Activated CD4-positive, alpha-beta memory T cell treated with anti-CD3 and anti-CD28 coated beads for 36 hours (primary cell): ENCODE measurements around the gene RADIL. TPM values are rescaled to one million over a fixed set of nuclear protein-coding genes. Genes with fewer than 3 reads are reported as not detected.

ENCODE experiments used
- CTCF ChIA-PET: fragments of 350-600 bp; sonication (Branson Sonifier 250); formaldehyde crosslinking; loops from one replicate; lab custom pipeline; 2021; ENCODE audit warnings: antibody characterized with exemption, inconsistent platforms; lab: Charles Lee
- POLR2A ChIA-PET: fragments of 350-600 bp; sonication (Branson Sonifier 250); formaldehyde crosslinking; loops from one replicate; lab custom pipeline; 2021; ENCODE audit warnings: antibody characterized with exemption; lab: Charles Lee
- DNase-seq: peaks from one replicate; pipeline ENCODE4 v3.0.0-alpha.2; 2020
- H3K27ac Mint-ChIP-seq: one replicate; pipeline ENCODE4 v1.8.0; 2021; ENCODE audit warnings: mixed read lengths
- H3K27me3 Mint-ChIP-seq: one replicate; pipeline ENCODE4 v1.8.0; 2021; ENCODE audit warnings: mixed read lengths
- H3K36me3 Mint-ChIP-seq: one replicate; pipeline ENCODE4 v1.8.0; 2021; ENCODE audit warnings: mixed read lengths
- H3K4me1 Mint-ChIP-seq: one replicate; pipeline ENCODE4 v1.8.0; 2021; ENCODE audit warnings: low read depth, mixed read lengths
- H3K4me3 Mint-ChIP-seq: one replicate; pipeline ENCODE4 v1.8.0; 2021; ENCODE audit warnings: mild to moderate bottlenecking, mixed read lengths
- H3K9me3 Mint-ChIP-seq: one replicate; pipeline ENCODE4 v1.8.0; 2021; ENCODE audit warnings: mixed read lengths
- intact Hi-C: fragments of 100-400 bp; cut with micrococcal nuclease; formaldehyde crosslinking; loops from one replicate; pipeline ENCODE4 v1.15.1; 2023
- total RNA-seq, 2 experiments: library from RNA; stranded (reverse); gene quantifications; one replicate each; pipeline ENCODE4 v1.2.3, GENCODE V29; 2021

The RADIL gene
- total RNA-seq, 2 experiments from 2014 or later: 0.15 to 0.19 TPM

- ChIA-PET POLR2A (no interaction called here), CTCF (interaction anchor here (0.6 kb wide), 1 partner anchor 1995 kb away, joined by 3 read pairs; no protein-coding TSS in a partner anchor)
- no peak overlapping the region for H3K4me3 Mint-ChIP-seq
- H3K27me3 Mint-ChIP-seq: no peaks in the 10 kb centered on the region
- peaks cover 2% of the 10 kb centered on the region for H3K4me1 Mint-ChIP-seq
- H3K36me3 Mint-ChIP-seq: no peaks in the 10 kb centered on the region
- DNase-seq: no peak
- intact Hi-C loops: loop anchor here (10.0 kb wide), 1 partner anchor 252 kb away; no protein-coding TSS in a partner anchor
- H3K27ac Mint-ChIP-seq: no peak overlapping the region
- H3K9me3 Mint-ChIP-seq: no peaks in the 10 kb centered on the region
Measured at GRCh38 chr7:4833176-4833575, 50.3 kb downstream of the RADIL start.

GRCh38 chr7:4832711-4833110 lies 50.8 kb downstream of the RADIL start:
- no peaks in the 10 kb centered on the region for H3K27me3 Mint-ChIP-seq
- H3K36me3 Mint-ChIP-seq: no peaks in the 10 kb centered on the region
- ChIA-PET CTCF (interaction anchor here (0.6 kb wide), 1 partner anchor 1995 kb away, joined by 3 read pairs; no protein-coding TSS in a partner anchor), POLR2A (no interaction called here)
- H3K27ac Mint-ChIP-seq: no peak overlapping the region
- intact Hi-C loops: loop anchor here (10.0 kb wide), 1 partner anchor 252 kb away; no protein-coding TSS in a partner anchor
- no peaks in the 10 kb centered on the region for H3K9me3 Mint-ChIP-seq
- H3K4me1 Mint-ChIP-seq: peaks cover 2% of the 10 kb centered on the region
- H3K4me3 Mint-ChIP-seq: no peak overlapping the region
- no peak for DNase-seq

GRCh38 chr7:4831723-4832495 lies 51.6 kb downstream of the RADIL start:
- DNase-seq: no peak
- no peaks in the 10 kb centered on the region for H3K9me3 Mint-ChIP-seq
- H3K36me3 Mint-ChIP-seq: no peaks in the 10 kb centered on the region
- no peaks in the 10 kb centered on the region for H3K27me3 Mint-ChIP-seq
- no peak overlapping the region for H3K4me3 Mint-ChIP-seq
- intact Hi-C loops: loop anchor here (10.0 kb wide), 1 partner anchor 253 kb away; no protein-coding TSS in a partner anchor
- H3K27ac Mint-ChIP-seq: no peak overlapping the region
- CTCF ChIA-PET: interaction anchor here (2.9 to 3.1 kb wide), 2 partner anchors 52 to 254 kb away, joined by 18 to 32 read pairs; partner anchors contain the start of gene RADIL
- POLR2A ChIA-PET: no interaction called here
- peaks cover 2% of the 10 kb centered on the region for H3K4me1 Mint-ChIP-seq

- Mint-ChIP-seq H3K36me3 (no peaks in the 10 kb centered on the region), H3K9me3 (no peaks in the 10 kb centered on the region), H3K4me1 (peaks cover 2% of the 10 kb centered on the region), H3K27me3 (peaks cover 1% of the 10 kb centered on the region), H3K27ac (no peak overlapping the region), H3K4me3 (no peak overlapping the region)
- intact Hi-C loops: loop anchor here (1.0 to 10.0 kb wide), 2 partner anchors 53 to 255 kb away; partner anchors contain the start of gene RADIL
- POLR2A ChIA-PET: no interaction called here
- CTCF ChIA-PET: interaction anchor here (0.6 to 3.1 kb wide), 10 partner anchors 12 to 256 kb away, joined by 3 to 32 read pairs (median 4); partner anchors contain the start of gene RADIL
- DNase-seq: peak; percentile 72
Measured at GRCh38 chr7:4830176-4830575, 53.3 kb downstream of the RADIL start.

GRCh38 chr7:4828720-4829383 lies 54.7 kb downstream of the RADIL start:
- Mint-ChIP-seq H3K4me3 (no peak overlapping the region), H3K4me1 (peaks cover 2% of the 10 kb centered on the region), H3K27me3 (peaks cover 1% of the 10 kb centered on the region), H3K27ac (no peak overlapping the region), H3K9me3 (no peaks in the 10 kb centered on the region), H3K36me3 (no peaks in the 10 kb centered on the region)
- ChIA-PET CTCF (no interaction called here), POLR2A (no interaction called here)
- intact Hi-C loops: no loop called here
- DNase-seq: no peak

- no peaks in the 10 kb centered on the region for H3K4me1 Mint-ChIP-seq
- intact Hi-C loops: no loop called here
- no peak for DNase-seq
- H3K36me3 Mint-ChIP-seq: no peaks in the 10 kb centered on the region
- H3K27ac Mint-ChIP-seq: no peak overlapping the region
- H3K27me3 Mint-ChIP-seq: peaks cover 5% of the 10 kb centered on the region
- H3K4me3 Mint-ChIP-seq: no peak overlapping the region
- POLR2A ChIA-PET: no interaction called here
- CTCF ChIA-PET: interaction anchor here (1.0 kb wide), 1 partner anchor 59 kb away, joined by 3 read pairs; the partner anchor contains the start of gene RADIL
- no peaks in the 10 kb centered on the region for H3K9me3 Mint-ChIP-seq
Measured at GRCh38 chr7:4825081-4825480, 58.4 kb downstream of the RADIL start.

GRCh38 chr7:4824120-4824775 lies 59.3 kb downstream of the RADIL start:
- Mint-ChIP-seq H3K36me3 (no peaks in the 10 kb centered on the region), H3K27ac (no peak overlapping the region), H3K27me3 (peaks cover 5% of the 10 kb centered on the region), H3K9me3 (no peaks in the 10 kb centered on the region), H3K4me1 (no peaks in the 10 kb centered on the region), H3K4me3 (no peak overlapping the region)
- POLR2A ChIA-PET: no interaction called here
- intact Hi-C loops: no loop called here
- DNase-seq: no peak
- CTCF ChIA-PET: interaction anchor here (0.8 kb wide), 1 partner anchor 59 kb away, joined by 3 read pairs; the partner anchor contains the start of gene RADIL

- intact Hi-C loops: no loop called here
- Mint-ChIP-seq H3K27ac (no peak overlapping the region), H3K9me3 (no peaks in the 10 kb centered on the region), H3K36me3 (no peaks in the 10 kb centered on the region), H3K4me1 (no peaks in the 10 kb centered on the region), H3K27me3 (peaks cover 5% of the 10 kb centered on the region), H3K4me3 (no peak overlapping the region)
- POLR2A ChIA-PET: no interaction called here
- CTCF ChIA-PET: interaction anchor here (0.6 kb wide), 1 partner anchor 515 kb away, joined by 3 read pairs; no protein-coding TSS in a partner anchor
- no peak for DNase-seq
Measured at GRCh38 chr7:4823441-4824119, 59.9 kb downstream of the RADIL start.

- Mint-ChIP-seq H3K9me3 (no peaks in the 10 kb centered on the region), H3K4me1 (no peaks in the 10 kb centered on the region), H3K36me3 (no peaks in the 10 kb centered on the region), H3K27ac (no peak overlapping the region), H3K4me3 (no peak overlapping the region), H3K27me3 (peaks cover 5% of the 10 kb centered on the region)
- intact Hi-C loops: no loop called here
- ChIA-PET CTCF (interaction anchor here (0.6 kb wide), 1 partner anchor 516 kb away, joined by 3 read pairs; no protein-coding TSS in a partner anchor), POLR2A (no interaction called here)
- no peak for DNase-seq
Measured at GRCh38 chr7:4822677-4823076, 60.8 kb downstream of the RADIL start.

GRCh38 chr7:4820967-4821471 lies 62.5 kb downstream of the RADIL start:
- peaks cover 7% of the 10 kb centered on the region for H3K27me3 Mint-ChIP-seq
- intact Hi-C loops: no loop called here
- no peaks in the 10 kb centered on the region for H3K4me1 Mint-ChIP-seq
- ChIA-PET CTCF (no interaction called here), POLR2A (no interaction called here)
- no peaks in the 10 kb centered on the region for H3K9me3 Mint-ChIP-seq
- no peaks in the 10 kb centered on the region for H3K36me3 Mint-ChIP-seq
- DNase-seq: no peak
- H3K4me3 Mint-ChIP-seq: no peak overlapping the region
- H3K27ac Mint-ChIP-seq: no peak overlapping the region

GRCh38 chr7:4820405-4820966 lies 63.0 kb downstream of the RADIL start:
- H3K27ac Mint-ChIP-seq: no peak overlapping the region
- H3K4me3 Mint-ChIP-seq: no peak overlapping the region
- DNase-seq: no peak
- intact Hi-C loops: no loop called here
- POLR2A ChIA-PET: no interaction called here
- no peaks in the 10 kb centered on the region for H3K9me3 Mint-ChIP-seq
- CTCF ChIA-PET: no interaction called here
- no peaks in the 10 kb centered on the region for H3K4me1 Mint-ChIP-seq
- no peaks in the 10 kb centered on the region for H3K36me3 Mint-ChIP-seq
- peaks cover 6% of the 10 kb centered on the region for H3K27me3 Mint-ChIP-seq
